HT-29 (cell line): Measurements from ENCODE around the gene RBM47. TPM values are rescaled to one million over a fixed set of nuclear protein-coding genes. Genes with fewer than 3 reads are reported as not detected.
"Not testable (repeated sequence)": the region's sequence is repeated elsewhere in the genome, so short reads cannot be mapped to it uniquely, and the experiment has no call there.

Source experiments
- DNase-seq: peaks from one replicate; pipeline ENCODE4 v3.0.0-alpha.2; 2015; ENCODE audit warnings: low spot score
- total RNA-seq: library from RNA; depleted of rRNA; stranded (reverse); fragments of >200 nt; shearing (Covaris generic); gene quantifications from 2 replicates; pipeline ENCODE4 v1.2.3, GENCODE V29; 2014

RBM47 gene
- total RNA-seq, 1 experiment from 2014 or later = 276 TPM

DNA sequence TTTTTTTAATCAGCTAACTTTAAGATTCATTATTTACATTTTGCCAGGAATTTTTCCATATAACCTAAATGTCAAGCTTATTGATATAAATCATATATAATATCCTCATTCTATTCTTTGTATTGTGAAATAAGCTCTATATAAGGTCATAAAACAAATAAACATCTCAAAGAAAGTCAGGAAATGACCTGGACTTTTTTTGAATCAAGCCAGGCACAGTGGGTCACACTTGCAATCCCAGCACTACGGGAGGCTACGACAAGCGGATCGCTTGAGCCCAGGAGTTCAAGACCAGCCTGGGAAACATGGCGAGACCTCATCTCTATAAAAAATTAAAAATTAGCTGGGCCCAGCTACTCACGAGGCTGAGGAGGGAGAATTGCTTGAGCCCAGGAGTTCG is 88.9 kb downstream of the RBM47 start:
- no peak for DNase-seq

DNA sequence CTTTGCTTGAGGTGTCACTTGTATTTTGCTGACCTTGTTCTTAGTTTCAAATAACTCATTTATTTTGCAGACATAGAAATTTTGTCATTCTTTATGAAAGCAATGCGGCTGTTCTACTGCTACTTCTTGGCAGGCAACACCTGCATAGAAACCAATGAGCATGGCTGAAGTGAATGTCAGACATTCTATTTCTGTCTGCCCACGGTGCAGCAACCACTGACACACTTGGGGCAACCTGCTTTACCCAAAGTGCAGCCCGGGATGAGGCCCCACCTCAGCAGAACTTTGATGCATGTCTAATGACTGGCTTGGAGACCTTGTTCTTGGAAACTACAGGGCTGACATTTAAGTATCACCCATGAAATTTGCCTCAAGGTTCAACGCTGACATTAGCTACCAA is 93.6 kb downstream of the RBM47 start:
- no peak for DNase-seq

DNA sequence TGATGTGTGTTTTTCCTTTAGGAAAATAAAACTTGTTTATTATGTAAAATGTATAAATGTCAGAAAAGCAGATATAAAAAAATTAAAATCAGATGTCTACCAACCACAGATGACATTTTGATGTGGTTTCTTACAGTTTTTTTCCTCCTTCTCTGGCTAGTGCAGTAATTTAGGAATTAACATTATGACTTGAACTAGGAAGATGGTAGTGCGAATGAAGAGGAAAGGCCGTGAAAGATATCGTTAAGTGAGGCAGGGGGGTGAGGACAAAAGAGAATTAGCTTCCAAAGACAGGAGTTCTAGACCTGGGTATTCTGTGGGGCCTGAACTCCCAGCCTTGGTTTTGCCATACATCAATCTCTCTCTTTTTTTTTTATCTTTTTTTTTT is 98.0 kb downstream of the RBM47 start:
- DNase-seq = no peak

DNA sequence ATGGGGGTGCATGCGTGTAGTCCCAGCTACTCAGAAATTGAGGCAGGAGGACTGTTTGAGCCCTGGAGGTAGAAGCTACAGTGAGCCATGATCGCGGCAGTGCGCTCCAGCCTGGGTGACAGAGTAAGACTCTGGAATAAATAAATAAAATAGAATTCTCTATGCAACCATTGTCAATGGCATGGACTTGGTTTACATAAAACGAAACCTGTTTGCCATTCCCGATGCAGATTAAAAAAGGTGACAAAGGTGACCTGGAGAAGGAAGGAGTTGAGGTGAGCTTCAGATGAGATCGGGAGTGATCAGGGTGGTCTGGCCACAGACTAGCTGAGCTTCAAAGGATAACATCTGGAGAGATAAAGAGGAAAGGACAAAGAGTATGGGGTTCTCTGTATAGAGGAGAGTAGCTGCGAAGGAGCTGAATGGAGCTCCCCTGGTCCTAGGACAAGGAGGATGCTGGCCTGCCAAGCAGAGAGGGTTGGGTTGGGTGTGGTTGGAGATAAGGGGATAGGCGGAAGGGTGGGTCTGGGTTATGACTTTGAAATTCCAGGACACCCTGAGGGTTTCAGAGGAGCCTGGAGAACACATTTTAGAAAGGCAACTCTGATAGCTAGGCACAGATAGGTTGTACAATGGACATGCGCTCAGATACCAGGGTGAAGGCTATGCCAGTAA is 98.6 kb downstream of the RBM47 start:
- DNase-seq = peak; percentile 9

DNA sequence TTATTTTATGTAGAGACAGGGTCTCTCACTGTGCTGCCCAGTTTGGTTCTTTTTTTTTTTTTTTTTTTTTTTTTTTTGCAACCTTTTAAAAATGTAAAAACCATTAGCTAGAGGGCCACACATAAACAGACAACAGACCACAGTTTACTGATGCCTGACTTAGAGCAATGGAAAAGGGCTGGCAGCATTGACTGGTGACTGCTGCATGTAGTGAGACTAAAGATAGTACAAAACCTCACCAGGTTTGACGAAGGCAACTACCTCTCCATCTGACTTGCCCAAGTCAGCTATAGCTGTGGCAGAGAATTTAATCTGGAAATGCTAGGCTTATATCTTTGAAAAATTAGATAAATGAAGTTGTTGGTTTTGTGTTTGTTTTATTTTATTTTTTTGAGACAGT is 102.9 kb downstream of the RBM47 start:
- DNase-seq = no peak

DNA sequence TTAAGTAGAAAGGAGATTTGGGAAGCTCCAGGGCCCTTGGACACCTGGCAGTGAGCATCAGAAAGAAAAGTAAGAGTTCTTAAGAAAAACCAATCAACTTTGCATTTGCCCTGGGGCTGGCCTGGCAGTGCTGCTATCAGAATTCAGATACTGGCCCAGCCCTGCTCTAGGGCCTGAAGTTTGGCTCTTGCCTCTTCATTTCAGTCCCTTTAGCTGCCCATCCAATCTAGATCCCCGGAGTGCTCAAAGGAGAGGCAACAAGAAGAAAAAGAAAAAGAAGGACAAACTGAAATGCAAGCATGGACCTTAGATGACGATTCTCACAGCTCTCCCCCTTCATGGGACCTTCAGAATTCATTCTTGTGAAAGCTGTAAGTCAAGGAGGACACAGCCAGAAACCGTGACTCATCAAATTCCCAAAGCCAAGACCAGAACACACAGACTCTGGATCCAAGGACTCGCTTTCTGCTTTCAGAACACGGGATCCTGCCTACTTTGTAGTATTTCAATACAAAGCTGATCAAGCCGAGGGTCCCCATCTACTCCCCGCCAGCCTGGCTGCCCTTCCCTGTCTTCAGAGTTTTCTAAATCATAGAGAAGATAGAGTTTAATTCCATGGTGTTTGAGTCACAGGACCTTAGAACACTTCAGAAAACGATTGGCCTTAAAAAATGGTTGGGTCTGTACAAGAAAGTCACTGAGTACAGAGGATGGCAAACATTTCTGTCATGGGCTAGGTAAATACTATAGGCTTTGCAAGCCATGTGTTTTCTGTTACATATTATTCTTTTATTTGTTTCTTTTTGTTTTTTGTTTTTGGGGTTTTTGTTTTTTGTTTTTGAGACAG is 103.7 kb downstream of the RBM47 start:
- DNase-seq = peak; percentile 73

DNA sequence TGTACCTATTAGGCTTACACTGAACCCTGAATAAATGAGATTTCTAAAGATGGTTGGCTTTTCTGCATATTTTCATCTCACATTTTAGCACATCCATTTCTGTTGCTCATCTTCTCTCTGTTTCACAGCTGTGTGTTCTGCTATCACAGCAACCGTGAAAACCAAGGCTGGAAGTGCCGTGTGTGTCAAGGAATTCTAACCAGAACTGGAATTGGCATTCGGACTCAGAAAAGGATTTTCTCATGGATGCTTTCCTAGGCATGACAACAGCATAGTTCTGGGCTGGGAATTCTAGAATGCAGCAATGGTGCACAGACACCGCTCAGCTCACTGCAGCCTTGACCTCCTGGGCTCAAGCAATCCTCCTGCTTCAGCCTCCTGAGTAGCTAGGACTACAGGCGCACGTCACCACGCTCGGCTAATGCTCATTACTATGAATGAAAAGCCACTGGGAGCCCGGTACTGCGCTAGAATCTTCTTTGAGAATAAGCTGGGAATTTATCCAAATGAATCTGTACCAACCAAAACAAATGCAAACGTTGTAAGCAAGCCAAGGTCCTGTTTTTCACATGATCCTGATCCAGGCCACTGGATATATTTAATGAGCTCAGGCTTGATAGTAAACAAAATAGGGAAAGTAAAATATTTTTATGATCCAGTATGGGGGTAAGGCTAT is 105.2 kb downstream of the RBM47 start:
- DNase-seq = no peak

DNA sequence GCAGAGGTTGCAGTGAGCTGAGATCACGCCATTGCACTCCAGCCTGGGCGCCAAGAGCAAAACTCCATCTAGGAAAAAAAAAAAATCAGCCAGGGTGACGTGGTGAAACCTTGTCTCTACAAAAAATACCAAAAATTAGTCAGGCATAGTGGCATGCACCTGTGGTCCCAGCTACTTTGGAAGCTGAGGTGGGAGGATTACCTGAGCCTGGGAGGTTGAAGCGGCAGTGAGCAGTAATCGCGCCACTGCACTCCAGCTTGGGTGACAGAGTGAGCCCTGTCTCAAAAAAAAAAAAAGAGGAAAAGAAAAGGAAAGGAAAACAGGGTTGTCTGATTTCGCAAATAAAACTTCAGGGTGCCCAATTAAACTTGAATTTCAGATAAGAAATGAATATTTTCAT is 106.1 kb downstream of the RBM47 start:
- no peak for DNase-seq

DNA sequence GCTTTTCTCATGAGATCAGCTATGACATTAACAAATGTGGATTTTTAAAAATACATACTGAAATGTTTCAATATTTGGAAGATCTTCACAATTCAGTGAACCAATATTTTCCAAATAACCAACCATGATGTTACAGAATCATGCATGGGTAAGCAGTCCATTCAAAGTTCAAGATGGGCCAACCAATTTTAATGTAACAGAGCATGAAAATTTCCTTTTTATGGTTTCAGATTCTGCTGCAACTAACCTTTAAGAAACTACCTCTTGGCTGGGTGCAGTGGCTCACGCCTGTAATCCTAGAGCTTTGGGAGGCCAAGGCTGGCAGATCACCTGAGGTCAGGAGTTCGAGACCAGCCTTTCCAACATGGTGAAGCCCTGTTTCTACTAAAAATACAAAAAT is 107.7 kb downstream of the RBM47 start:
- DNase-seq = no peak

DNA sequence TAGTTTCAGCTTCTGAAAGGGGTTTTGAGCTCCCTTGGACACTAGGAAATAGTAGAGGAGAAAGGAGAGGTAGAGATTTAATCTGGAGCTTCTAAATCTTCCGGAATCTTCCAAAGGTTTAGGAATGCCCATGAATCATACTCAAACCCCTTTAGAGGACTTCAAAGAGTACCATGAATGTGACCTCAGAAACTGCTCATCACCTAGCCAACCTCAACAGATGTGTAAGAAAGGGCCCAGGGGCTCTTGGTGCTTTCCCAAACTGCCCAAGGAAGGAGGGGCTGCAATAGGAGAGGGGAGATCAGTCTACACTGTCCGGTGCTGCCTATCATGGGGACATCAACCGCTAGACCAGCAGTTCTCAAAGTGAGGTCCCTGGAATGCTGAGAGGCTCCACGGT is 109.1 kb downstream of the RBM47 start:
- no peak for DNase-seq

DNA sequence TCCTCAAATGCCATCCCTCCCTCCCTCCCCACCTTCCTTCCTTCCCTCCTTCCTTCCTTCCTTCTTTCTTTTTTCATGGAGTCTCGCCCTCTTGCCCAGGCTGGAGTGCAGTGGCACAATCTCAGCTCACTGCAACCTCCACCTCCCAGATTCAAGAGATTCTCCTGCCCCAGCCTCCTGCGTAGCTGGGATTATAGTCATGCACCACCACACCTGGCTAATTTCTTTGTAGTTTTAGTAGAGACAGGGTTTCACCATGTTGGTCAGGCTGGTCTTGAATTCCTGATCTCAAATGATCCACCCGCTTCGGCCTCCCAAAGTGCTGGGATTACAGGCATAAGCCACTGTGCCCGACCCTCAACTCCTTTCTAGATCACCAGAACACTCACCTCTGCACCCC is 112.6 kb downstream of the RBM47 start:
- not testable (repeated sequence) for DNase-seq

DNA sequence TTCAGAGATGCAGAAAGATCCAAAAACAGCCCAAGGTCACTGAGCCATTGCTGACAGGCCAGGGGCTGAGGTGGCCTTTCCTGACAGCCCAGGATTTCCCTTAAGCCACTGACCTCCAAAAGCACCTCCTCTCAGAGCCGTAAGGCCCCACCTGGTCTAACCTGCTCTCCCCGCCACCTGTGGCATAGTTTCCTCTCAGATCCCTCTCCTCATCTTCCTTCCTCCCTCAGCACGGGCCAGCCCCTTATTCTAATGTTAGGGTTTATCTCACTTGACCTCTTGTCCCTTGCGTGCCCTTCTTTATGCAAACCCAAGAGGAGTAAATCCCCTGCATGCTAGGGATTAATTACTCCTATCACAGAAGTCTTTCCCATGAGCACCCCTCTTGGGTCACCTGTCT is 113.0 kb downstream of the RBM47 start:
- DNase-seq = no peak

DNA sequence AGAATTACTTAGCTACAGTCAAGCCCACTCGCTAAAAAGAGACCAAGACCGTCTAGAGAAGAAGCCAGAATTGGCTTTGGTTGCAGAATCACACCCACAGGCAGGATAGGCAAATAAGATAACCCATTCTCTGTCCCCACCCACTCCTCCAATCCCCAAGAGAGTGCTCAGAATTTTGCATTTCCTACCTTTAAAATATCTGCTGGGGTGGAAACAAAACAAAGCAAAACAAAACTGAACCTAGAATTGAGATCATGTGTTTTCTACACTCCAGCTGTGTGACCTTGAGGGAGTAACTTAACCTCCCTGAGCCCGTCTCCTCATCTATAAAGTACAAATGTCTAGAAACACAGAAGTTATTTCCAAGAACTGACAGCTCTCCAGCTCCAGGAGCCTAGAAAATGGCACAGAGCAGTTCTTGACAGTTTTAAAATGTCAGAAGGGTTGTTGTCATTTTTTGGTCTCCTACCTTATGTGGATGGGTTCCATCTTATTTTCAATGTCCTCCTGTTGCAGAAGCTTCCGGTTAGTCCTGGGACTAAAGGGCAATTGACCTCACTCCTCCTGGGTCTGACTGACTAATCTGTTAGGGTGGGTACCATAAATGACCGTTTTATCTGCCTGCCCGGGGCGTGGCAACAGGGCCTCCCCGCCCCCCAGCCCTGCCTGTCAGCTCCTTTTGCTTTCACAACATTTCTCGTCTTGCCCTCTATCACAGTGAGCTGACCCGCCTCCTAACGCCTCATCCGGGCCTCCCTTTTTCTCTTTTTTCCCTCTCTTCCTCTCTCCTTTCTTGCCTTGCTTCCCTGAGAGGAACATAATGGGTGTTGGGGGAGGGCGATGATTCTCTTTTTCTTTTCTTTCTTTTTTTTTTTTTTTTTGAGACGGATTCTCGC is 114.0 kb downstream of the RBM47 start:
- DNase-seq = peak; percentile 88

DNA sequence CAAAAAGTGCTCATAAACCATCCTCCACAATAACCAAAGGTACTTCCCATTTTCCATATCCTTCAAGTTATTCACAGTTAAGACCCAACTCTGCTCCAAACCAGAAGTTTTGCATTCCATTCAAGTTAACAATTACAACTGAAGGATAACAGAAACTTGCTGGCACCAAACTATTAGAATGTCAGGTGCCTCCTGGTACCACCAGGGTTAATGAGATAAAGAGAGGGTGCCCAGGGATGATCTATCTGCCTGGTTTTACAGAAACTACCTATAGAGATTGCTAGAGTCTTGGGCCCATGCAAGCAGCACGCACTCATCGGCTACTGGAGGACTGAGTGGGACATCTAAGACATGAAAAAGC is 114.6 kb downstream of the RBM47 start:
- peak; percentile 86 for DNase-seq

DNA sequence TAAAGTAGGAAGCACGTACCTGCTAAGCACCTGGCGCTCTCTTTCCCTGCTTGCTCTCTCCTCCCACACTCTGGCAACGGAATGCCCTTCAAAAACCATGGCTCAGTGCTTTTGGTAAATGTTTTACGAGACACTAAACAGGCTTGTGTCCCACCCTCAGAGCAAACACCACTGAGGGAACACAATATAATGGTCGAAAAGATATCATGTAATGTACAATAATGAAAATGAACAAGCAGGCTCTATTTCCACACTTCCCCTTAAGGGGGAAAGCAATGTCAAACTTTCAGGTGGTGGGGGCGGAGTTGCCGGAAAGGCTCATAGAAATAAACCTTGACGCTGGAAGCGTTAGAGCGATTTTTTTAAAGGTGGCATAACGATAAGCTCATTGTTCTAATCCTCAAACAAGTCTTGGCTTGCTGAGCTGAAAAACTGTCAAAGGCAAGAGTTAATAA is 115.1 kb downstream of the RBM47 start:
- DNase-seq = peak; percentile 91

DNA sequence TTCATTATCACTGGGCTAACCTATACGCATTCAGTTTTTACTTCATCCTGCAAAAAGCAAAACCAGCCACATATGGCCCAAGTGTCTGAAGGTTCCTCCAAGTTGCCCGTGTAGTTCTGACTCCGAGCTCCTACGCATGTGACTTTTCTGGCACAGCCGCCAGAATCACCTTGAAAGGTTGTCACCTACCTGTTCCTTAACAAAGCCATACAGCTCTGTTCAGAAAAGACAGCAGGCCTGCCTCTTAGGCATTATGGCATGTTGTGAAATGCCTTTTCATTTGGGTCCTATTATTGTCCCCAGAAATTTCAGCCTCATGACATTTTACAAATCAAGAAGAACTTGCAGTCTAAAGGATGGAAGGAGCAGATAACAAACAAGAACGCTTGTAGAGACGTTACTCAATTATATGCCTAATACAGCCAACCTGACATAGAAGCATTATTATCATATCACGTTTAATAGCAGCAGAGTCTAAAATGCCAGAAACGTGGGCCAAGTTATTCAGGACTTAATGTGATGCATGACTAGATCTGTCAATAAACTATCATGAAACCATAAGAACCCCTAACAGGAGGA is 118.5 kb downstream of the RBM47 start:
- no peak for DNase-seq

DNA sequence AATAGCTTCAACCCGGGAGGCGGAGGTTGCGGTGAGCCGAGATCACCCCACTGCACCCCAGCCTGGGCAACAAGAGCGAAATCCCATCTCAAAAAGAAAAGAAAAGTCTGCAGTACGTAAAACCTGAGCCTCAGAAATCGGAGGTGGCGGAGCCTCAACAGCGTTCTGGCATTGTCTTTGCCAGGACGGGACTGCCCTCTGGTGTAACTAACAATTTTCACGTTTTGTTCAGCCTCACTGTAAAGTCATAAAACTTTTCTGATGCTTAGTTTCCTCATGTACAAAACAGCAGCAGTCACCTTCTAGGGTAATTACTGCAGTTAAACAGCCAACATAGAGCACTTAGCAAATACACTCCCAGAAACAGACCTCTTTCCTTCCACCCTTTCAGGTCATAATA is 121.7 kb downstream of the RBM47 start:
- no peak for DNase-seq

DNA sequence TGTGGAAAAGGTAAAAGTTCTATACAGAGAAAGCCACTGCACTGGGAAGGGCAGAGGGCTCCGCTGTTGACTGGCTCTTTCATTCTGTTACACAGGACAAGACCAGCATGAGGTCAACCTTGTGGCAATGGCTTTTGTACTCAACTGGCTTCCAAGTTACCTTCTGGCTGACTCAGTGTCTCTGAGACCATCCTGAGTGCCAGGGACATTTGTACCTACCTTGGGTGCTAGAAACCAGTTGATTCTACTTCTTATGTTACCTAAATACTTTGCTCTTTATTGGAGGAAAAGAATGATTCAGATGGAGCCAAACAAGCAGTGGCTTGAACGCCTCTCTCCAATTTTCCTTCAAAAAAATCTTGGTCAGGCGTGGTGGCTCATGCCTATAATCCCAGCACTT is 123.2 kb downstream of the RBM47 start:
- no peak for DNase-seq

DNA sequence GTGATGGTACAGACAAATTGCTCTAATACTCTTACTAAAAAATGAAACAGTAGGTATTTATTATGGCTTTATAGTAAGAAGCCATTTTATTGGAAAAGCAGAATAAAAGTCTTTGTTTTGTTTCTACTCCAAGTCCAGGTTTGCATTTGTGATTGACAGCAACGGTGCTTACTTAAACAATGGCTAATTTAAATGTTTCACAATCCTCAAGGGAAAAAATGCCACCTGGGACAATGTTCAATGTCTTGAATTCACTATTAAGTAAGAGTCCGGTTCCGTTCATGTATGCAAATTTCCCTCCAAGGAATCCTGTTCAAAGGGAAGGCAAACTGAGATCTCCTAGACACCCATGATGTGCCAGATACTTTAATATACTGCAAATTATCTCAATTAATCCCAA is 123.6 kb downstream of the RBM47 start:
- no peak for DNase-seq

DNA sequence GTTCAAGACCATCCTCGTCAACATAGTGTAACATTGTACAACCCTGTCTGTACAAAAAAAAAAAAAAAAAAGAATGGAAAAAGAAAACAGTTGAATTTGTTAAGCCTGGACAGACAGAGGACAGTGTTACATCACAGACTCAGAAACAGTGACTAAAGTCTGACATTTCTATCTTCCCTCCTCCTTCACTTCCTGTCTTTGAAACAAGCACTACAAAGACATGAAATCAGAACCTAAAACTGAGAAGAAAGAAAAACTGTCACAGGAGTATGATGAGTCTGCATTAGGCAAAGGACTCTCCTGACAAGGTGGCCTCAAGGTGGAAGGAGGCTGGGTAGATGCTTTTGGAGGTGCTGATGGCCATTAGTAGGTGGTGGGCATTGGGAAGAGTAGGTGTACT is 126.7 kb downstream of the RBM47 start:
- no peak for DNase-seq

DNA sequence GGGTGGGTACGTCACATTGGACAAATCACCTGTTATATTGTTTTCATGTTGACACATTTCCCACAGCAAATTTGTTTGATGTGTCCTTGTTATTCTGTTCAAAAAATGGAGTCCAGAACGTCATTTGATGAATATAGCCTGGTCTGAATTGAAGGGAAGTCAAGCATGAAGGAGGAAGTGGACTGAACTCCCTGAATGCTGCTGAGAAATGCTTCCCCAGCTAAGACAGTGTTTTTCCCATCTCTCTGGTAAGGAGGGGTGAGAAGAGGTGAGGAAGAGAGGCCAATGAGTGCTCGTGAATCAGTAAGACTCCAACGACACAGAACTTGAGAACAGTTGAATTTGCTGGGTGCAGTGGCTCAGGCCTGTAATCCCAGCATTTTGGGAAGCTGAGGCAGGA is 127.4 kb downstream of the RBM47 start:
- DNase-seq = no peak
